Measurements from ENCODE around the gene SERP2.

The SERP2 gene

DNA sequence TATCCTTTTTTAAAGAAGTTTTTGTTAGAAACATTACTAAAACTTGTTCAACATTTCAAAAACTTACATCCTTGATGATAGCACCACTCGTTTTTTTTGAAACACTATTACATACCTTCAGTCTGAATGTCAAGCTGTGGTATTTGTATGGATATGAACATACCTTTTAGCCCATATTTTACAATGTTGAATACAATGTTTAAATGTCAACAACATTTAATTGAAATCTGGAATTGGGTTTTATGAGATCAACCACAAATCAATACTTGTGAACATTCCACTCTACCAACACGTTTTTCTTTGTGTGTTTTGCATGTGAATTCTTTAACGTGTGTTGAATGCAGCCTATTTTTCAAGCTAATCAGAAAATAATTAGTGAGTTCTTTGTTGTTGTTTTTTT, 4.7 kb downstream of the SERP2 start:
- TF ChIP-seq CTCF (IDR thresholded peaks at IDR 0.05; ENCODE audit: insufficient read depth, low read depth, low read length, missing control alignments): no peak
- no peak for DNase-seq (ENCODE audit: low read depth)
- H3K4me3 ChIP-seq (ENCODE audit: low read depth, low read length): no peak overlapping the region

DNA sequence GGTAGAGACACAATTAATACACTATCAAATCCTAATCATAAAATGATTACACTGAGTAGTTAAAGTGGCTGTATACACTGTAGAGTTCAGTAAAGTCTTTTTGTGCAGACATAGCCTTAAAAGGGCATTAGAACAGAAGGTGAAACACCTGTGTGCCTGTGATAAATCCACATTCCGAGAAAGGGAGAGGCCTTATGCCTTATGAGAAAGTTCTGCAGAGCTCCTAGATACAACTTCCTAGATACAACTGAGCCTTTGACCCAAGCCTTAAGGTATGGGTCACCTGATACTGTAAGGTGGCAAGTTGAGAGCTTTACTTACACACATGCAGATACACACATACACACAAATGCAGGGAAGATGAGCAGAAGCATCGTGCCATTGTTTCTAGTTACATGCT, 6.3 kb downstream of the SERP2 start:
- no peak overlapping the region for H3K4me3 ChIP-seq (ENCODE audit: low read depth, low read length)
- no peak for DNase-seq (ENCODE audit: low read depth)
- TF ChIP-seq CTCF (IDR thresholded peaks at IDR 0.05; ENCODE audit: insufficient read depth, low read depth, low read length, missing control alignments): no peak

- TF ChIP-seq CTCF (IDR thresholded peaks at IDR 0.05; ENCODE audit: insufficient read depth, low read depth, low read length, missing control alignments): no peak
- no peak overlapping the region for H3K4me3 ChIP-seq (ENCODE audit: low read depth, low read length)
- no peak for DNase-seq (ENCODE audit: low read depth)
These were observed 7.0 kb downstream of the SERP2 start for GRCh38 chr13:44380404-44381165.

GRCh38 chr13:44382635-44383145, 9.1 kb downstream of the SERP2 start:
- no peak overlapping the region for H3K4me3 ChIP-seq (ENCODE audit: low read depth, low read length)
- no peak for TF ChIP-seq CTCF (IDR thresholded peaks at IDR 0.05; ENCODE audit: insufficient read depth, low read depth, low read length, missing control alignments)
- DNase-seq (ENCODE audit: low read depth): no peak

DNA sequence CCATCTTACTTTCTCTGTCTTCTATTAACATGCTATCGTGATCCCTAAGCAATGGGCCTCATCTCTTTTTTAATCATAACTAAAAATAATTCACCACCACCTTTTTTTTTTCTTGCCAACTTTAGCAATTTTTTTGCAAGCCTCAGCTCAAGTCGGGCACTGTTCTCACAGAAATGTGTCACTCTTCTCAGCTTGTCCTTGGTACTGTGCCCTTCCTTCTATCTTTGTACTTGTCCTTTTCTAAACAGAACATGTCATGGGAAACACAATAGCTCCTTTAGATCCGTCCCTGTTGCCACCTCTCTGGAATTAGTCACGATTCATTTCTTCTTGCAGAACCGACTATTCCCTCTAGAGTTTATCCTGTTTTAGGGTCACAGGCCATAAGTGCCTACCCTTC, 10.3 kb downstream of the SERP2 start:
- no peak for TF ChIP-seq CTCF (IDR thresholded peaks at IDR 0.05; ENCODE audit: insufficient read depth, low read depth, low read length, missing control alignments)
- DNase-seq (ENCODE audit: low read depth): no peak
- no peak overlapping the region for H3K4me3 ChIP-seq (ENCODE audit: low read depth, low read length)

DNA sequence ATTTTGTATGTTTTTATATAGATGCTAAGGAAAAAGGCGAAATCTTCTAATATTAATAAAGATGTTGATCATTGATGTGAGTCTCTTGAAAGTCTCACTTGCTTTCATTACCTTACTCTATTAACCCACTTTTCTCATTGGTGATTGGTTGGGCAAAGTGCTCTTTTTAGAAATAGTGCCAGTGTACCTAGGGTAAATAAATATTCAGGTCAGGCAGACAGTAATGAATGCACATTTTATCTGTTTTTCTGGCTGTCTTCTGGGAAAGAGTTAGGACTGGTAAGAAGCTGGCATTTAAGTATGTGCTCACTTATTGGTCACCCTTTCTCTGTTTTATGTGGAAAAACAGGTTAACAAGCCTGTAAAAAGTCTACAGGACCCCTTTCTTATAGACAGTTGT, 11.2 kb downstream of the SERP2 start:
- TF ChIP-seq CTCF (IDR thresholded peaks at IDR 0.05; ENCODE audit: insufficient read depth, low read depth, low read length, missing control alignments): no peak
- no peak for DNase-seq (ENCODE audit: low read depth)
- H3K4me3 ChIP-seq (ENCODE audit: low read depth, low read length): no peak overlapping the region

- no peak for DNase-seq (ENCODE audit: low read depth)
- TF ChIP-seq CTCF (IDR thresholded peaks at IDR 0.05; ENCODE audit: insufficient read depth, low read depth, low read length, missing control alignments): no peak
These were observed 11.8 kb downstream of the SERP2 start for GRCh38 chr13:44385401-44385800.

More at GRCh38 chr13:44385401-44385800, 11.8 kb downstream of the SERP2 start:
- no peak overlapping the region for H3K4me3 ChIP-seq (ENCODE audit: low read depth, low read length)
